ENCODE measurements around the gene MACROD2.

DNA sequence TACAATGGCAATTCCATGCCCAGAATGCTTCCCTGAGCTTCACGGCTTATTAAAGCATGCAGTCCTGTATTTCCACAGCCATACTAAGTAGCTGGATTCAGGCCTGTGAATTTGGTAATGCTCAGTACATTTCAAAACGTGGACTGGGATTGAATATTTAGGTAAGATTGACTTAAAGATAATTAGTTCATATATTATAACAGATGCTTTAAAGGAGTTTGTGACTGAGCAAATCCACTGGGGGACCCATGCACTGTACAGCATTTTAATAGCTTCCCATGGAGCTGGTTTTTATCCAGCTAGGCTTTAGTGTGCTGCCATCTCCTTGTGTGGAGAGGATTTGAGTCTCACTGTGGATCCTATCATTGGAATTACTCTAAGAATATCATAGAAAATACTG, 763.0 kb downstream of the MACROD2 start:
- TF ChIP-seq, protein P1, sequence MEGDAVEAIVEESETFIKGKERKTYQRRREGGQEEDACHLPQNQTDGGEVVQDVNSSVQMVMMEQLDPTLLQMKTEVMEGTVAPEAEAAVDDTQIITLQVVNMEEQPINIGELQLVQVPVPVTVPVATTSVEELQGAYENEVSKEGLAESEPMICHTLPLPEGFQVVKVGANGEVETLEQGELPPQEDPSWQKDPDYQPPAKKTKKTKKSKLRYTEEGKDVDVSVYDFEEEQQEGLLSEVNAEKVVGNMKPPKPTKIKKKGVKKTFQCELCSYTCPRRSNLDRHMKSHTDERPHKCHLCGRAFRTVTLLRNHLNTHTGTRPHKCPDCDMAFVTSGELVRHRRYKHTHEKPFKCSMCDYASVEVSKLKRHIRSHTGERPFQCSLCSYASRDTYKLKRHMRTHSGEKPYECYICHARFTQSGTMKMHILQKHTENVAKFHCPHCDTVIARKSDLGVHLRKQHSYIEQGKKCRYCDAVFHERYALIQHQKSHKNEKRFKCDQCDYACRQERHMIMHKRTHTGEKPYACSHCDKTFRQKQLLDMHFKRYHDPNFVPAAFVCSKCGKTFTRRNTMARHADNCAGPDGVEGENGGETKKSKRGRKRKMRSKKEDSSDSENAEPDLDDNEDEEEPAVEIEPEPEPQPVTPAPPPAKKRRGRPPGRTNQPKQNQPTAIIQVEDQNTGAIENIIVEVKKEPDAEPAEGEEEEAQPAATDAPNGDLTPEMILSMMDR (IDR thresholded peaks at IDR 0.05; ENCODE audit: poor library complexity, severe bottlenecking), result no peak
- no peak for TF ChIP-seq POLR2AphosphoS5 (IDR thresholded peaks at IDR 0.05)
